Measurements from ENCODE around the gene OR6N1.

DNA sequence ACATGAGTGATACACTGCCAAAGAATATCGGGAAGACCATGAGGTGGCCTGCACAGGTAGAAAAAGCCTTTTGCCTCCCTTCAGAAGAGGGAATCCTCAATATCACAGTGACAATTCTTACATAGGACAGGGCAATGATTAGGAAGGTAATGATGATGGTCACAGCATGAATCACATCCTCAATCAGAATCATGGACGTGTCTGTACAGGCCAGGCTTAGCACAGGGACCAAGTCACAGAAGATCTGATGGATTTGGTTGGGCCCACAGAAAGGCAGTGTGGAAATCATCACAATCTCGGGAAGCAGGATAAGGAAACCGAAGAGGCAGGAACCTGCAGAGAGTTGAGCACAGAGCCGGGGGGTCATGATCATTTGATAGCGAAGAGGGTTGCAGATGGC is 54.7 kb downstream of the OR6N1 start:
- TF ChIP-seq, protein P1, sequence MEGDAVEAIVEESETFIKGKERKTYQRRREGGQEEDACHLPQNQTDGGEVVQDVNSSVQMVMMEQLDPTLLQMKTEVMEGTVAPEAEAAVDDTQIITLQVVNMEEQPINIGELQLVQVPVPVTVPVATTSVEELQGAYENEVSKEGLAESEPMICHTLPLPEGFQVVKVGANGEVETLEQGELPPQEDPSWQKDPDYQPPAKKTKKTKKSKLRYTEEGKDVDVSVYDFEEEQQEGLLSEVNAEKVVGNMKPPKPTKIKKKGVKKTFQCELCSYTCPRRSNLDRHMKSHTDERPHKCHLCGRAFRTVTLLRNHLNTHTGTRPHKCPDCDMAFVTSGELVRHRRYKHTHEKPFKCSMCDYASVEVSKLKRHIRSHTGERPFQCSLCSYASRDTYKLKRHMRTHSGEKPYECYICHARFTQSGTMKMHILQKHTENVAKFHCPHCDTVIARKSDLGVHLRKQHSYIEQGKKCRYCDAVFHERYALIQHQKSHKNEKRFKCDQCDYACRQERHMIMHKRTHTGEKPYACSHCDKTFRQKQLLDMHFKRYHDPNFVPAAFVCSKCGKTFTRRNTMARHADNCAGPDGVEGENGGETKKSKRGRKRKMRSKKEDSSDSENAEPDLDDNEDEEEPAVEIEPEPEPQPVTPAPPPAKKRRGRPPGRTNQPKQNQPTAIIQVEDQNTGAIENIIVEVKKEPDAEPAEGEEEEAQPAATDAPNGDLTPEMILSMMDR (IDR thresholded peaks at IDR 0.05), result no peak
- TF ChIP-seq ZFX (IDR thresholded peaks at IDR 0.05; ENCODE audit: borderline replicate concordance), result no peak

Measured in 22Rv1 (cell line).